Natural killer cell treated with Interleukin-12 subunit alpha and Interleukin-12 subunit beta and Interleukin-15 and Interleukin-18, amount 100 ng/mL, for 72 hours (primary cell): ENCODE results near the gene PTTG1IP2. TPM values are rescaled to one million over a fixed set of nuclear protein-coding genes. Genes with fewer than 3 reads are reported as not detected.

ENCODE experiments used
- ATAC-seq, 2 donors: fragments of 150-1000 bp; cut with Tn5 transposase in 1 of 2; sonication (Bioruptor Pico), chemical (Tn5 transposase) in 1 of 2; 2 replicates each; pipeline ENCODE4 v1.10.0; 2021
- DNase-seq: peaks from one replicate; pipeline ENCODE4 v3.0.0; 2022; ENCODE audit warnings: low spot score
- H3K27ac Mint-ChIP-seq, 2 donors: 1 replicate in 1 of 2; 2 replicates in 1 of 2; pipeline ENCODE4 v1.8.0; 2022; ENCODE audit warnings: mixed read lengths in 2 of 2, mild to moderate bottlenecking in 1 of 2, moderate library complexity in 1 of 2
- H3K27me3 Mint-ChIP-seq, 2 donors: 1 replicate in 1 of 2; 2 replicates in 1 of 2; pipeline ENCODE4 v1.8.0; 2022; ENCODE audit warnings: mixed read lengths in 2 of 2
- H3K36me3 Mint-ChIP-seq: one replicate; pipeline ENCODE4 v1.8.0; 2022; ENCODE audit warnings: mixed read lengths
- H3K4me1 Mint-ChIP-seq, 2 donors: 1 replicate in 1 of 2; 2 replicates in 1 of 2; pipeline ENCODE4 v1.8.0; 2022; ENCODE audit warnings: low read depth in 2 of 2, mixed read lengths in 2 of 2, mild to moderate bottlenecking in 1 of 2
- H3K4me3 Mint-ChIP-seq: one replicate; pipeline ENCODE4 v1.8.0; 2022; ENCODE audit warnings: mixed read lengths
- H3K9me3 Mint-ChIP-seq: 2 replicates; pipeline ENCODE4 v1.8.0; 2022; ENCODE audit warnings: mixed read lengths
- total RNA-seq, 2 donors: library from RNA; stranded (reverse); gene quantifications; one replicate each; pipeline ENCODE4 v1.2.3, GENCODE V29; 2022

The PTTG1IP2 gene
- total RNA-seq, 2 donors from 2014 or later = not detected

GRCh38 chr7:90495241-90495640 is 25.8 kb downstream of the PTTG1IP2 start:
- Mint-ChIP-seq H3K27me3 (peaks cover 0 to under 1% of the 10 kb centered on the region in 2 donors), H3K27ac (no peak overlapping the region), H3K4me1 (no peaks in the 10 kb centered on the region), H3K4me3 (no peak overlapping the region), H3K9me3 (no peaks in the 10 kb centered on the region), H3K36me3 (no peaks in the 10 kb centered on the region)
- ATAC-seq = no peak
- DNase-seq = no peak

- Mint-ChIP-seq H3K27me3 (no peaks in the 10 kb centered on the region), H3K4me1 (no peaks in the 10 kb centered on the region), H3K4me3 (no peak overlapping the region), H3K27ac (no peak overlapping the region), H3K9me3 (no peaks in the 10 kb centered on the region), H3K36me3 (no peaks in the 10 kb centered on the region)
- DNase-seq (no peak), ATAC-seq (no peak)
Observed at GRCh38 chr7:90502539-90502938, 33.1 kb downstream of the PTTG1IP2 start.

- Mint-ChIP-seq H3K9me3 (no peaks in the 10 kb centered on the region), H3K36me3 (no peaks in the 10 kb centered on the region), H3K4me3 (no peak overlapping the region), H3K4me1 (no peaks in the 10 kb centered on the region), H3K27me3 (no peaks in the 10 kb centered on the region), H3K27ac (no peak overlapping the region)
- DNase-seq = no peak
- no peak for ATAC-seq
Observed at GRCh38 chr7:90503367-90503766, 33.9 kb downstream of the PTTG1IP2 start.

DNA sequence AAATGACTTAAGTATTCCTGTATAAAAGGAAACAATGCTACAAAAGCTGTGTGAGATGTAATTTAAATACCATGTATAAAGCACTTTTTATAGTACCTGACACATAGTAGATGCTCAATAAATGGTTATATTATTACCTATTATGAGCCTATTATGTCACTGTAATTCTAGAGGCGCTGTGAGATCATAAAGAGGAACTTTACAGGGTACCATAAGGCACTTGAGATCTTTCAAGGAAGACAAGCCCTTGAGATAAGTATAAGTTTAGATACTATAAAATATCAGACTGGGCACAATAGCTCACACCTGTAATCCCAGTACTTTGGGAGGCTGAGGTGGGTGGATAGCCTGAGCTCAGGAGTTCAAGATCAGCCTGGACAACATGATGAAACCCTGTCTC is 38.3 kb downstream of the PTTG1IP2 start:
- Mint-ChIP-seq H3K4me3 (no peak overlapping the region), H3K4me1 (no peaks in the 10 kb centered on the region), H3K27me3 (no peaks in the 10 kb centered on the region), H3K27ac (no peak overlapping the region), H3K36me3 (no peaks in the 10 kb centered on the region), H3K9me3 (no peaks in the 10 kb centered on the region)
- DNase-seq (no peak), ATAC-seq (no peak)

DNA sequence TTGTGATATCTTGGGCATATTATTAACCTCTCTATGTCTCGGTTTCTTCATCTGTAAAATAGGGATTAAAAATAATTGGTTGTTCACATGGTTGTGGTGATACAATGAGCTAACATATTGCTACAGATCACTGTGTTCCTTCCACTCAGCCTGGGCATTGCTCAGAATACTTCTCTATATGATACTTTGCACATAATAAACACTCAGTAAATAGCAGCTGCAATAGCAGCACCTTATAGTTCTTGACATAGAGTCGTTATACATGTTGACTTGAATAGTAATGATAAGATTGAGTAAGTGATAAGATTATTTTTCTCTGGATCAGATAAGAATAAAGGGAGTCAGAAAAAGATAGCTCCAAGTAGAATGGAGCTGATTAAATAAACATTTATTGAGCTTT is 42.3 kb downstream of the PTTG1IP2 start:
- Mint-ChIP-seq H3K4me1 (no peaks in the 10 kb centered on the region), H3K36me3 (no peaks in the 10 kb centered on the region), H3K9me3 (no peaks in the 10 kb centered on the region), H3K27ac (no peak overlapping the region), H3K4me3 (no peak overlapping the region), H3K27me3 (no peaks in the 10 kb centered on the region)
- DNase-seq = no peak
- no peak for ATAC-seq

- Mint-ChIP-seq H3K27ac (no peak overlapping the region), H3K9me3 (no peaks in the 10 kb centered on the region), H3K36me3 (no peaks in the 10 kb centered on the region), H3K4me3 (no peak overlapping the region), H3K27me3 (no peaks in the 10 kb centered on the region), H3K4me1 (no peaks in the 10 kb centered on the region)
- ATAC-seq (no peak), DNase-seq (no peak)
Observed at GRCh38 chr7:90512821-90513254, 43.4 kb downstream of the PTTG1IP2 start.

DNA sequence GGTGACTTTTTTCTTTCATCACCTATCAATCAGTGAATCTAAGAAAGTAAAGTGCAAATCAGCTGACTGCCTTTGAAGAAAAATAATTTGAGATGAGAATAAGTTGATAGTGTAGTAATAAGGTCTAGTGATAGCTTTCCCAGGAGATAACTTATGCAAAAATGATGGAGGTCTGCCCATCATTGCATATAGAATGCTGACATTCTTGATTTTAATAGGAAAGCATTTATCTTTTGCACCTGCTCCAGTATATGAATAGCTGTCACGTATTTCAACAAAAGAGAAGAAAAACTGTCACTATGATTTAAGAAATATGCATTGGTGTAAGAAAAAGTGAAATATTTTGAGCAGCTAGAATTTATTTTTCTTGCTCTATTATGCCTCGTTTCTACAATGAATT is 46.8 kb downstream of the PTTG1IP2 start:
- Mint-ChIP-seq H3K4me3 (no peak overlapping the region), H3K36me3 (no peaks in the 10 kb centered on the region), H3K27me3 (no peaks in the 10 kb centered on the region), H3K9me3 (no peaks in the 10 kb centered on the region), H3K4me1 (no peaks in the 10 kb centered on the region), H3K27ac (no peak overlapping the region)
- no peak for DNase-seq
- no peak for ATAC-seq

DNA sequence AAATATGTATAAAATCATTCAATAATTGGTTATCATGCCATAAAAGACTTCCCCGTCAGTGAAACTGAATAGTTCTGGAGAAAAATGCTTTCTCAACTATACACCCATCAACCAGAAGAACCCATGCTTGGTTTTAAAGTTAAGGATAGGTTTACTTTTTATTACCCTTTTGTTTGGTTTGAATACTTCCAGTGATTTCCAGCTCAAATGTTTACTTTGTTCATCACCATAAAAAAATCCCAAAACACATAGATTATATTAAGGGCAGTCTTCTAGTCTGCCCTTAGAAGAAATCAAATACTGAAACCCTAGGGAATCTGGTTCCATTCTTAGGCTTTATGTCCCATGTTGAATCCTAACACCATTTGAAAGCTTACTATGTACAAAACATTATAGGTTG is 49.2 kb downstream of the PTTG1IP2 start:
- H3K27me3 Mint-ChIP-seq = no peaks in the 10 kb centered on the region
- DNase-seq = no peak
- H3K27ac Mint-ChIP-seq = no peak overlapping the region
- H3K9me3 Mint-ChIP-seq = no peaks in the 10 kb centered on the region
- no peak overlapping the region for H3K4me3 Mint-ChIP-seq
- H3K36me3 Mint-ChIP-seq = no peaks in the 10 kb centered on the region
- no peaks in the 10 kb centered on the region for H3K4me1 Mint-ChIP-seq
- no peak for ATAC-seq

GRCh38 chr7:90520484-90520883 is 51.0 kb downstream of the PTTG1IP2 start:
- H3K27ac Mint-ChIP-seq = no peak overlapping the region
- no peaks in the 10 kb centered on the region for H3K4me1 Mint-ChIP-seq
- ATAC-seq = no peak

DNA sequence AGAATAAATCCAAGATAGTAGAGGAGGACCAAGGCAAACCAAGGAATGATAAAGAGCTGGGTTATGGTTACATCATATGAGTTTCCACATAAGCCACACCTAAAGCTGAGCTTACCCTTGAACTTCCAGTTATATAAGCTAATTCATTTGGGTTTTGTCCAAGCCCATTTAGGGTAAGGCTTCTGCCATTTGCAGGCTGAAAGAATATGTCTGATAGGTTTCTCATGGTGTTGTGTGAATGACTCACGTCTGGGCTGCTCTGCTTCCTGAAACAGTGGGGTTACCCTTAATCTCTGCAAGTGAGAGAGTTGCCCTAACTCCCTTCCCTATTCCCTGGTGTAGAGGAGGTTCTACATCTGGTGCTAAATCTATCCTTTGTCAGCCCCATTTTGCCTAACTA is 60.8 kb downstream of the PTTG1IP2 start:
- DNase-seq = no peak
- ATAC-seq = no peak
- no peaks in the 10 kb centered on the region for H3K36me3 Mint-ChIP-seq
- no peaks in the 10 kb centered on the region for H3K27me3 Mint-ChIP-seq
- H3K27ac Mint-ChIP-seq = no peak overlapping the region
- no peaks in the 10 kb centered on the region for H3K4me1 Mint-ChIP-seq
- peaks cover 4% of the 10 kb centered on the region for H3K9me3 Mint-ChIP-seq
- no peak overlapping the region for H3K4me3 Mint-ChIP-seq

More at GRCh38 chr7:90520484-90520883, 51.0 kb downstream of the PTTG1IP2 start:
- Mint-ChIP-seq H3K36me3 (no peaks in the 10 kb centered on the region), H3K4me3 (no peak overlapping the region), H3K9me3 (no peaks in the 10 kb centered on the region), H3K27me3 (no peaks in the 10 kb centered on the region)
- no peak for DNase-seq

- Mint-ChIP-seq H3K27ac (no peak overlapping the region), H3K9me3 (no peaks in the 10 kb centered on the region)
- DNase-seq = no peak
Observed at GRCh38 chr7:90532231-90532929, 62.9 kb downstream of the PTTG1IP2 start.

DNA sequence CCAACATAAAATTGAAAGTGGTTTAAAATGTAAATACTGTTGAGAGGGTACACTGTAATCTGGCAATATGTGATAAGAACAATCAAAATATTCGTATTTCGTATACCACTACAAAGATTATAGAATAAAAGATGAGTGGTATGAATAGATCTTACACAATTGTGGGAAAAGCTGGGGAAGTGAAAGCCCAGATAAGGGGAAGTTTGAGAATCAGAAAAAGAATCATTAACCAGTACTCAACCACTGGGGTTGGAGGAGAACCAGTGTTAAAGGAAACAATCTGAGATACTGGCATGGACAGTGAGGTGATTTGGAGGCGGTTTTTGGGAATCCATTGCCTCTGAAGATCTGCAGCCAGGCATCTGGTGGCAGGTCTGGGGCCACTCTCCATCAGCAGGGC is 67.0 kb downstream of the PTTG1IP2 start:
- peaks cover 4% of the 10 kb centered on the region for H3K9me3 Mint-ChIP-seq
- DNase-seq (no peak), ATAC-seq (no peak)
- H3K27ac Mint-ChIP-seq = no peak overlapping the region
- no peaks in the 10 kb centered on the region for H3K36me3 Mint-ChIP-seq
- H3K27me3 Mint-ChIP-seq = peaks cover 0 to 5% of the 10 kb centered on the region in 2 donors
- H3K4me1 Mint-ChIP-seq = no peaks in the 10 kb centered on the region
- H3K4me3 Mint-ChIP-seq = no peak overlapping the region

More at GRCh38 chr7:90532231-90532929, 62.9 kb downstream of the PTTG1IP2 start:
- H3K4me3 Mint-ChIP-seq = no peak overlapping the region
- no peak for ATAC-seq
- no peaks in the 10 kb centered on the region for H3K27me3 Mint-ChIP-seq
- no peaks in the 10 kb centered on the region for H3K4me1 Mint-ChIP-seq
- no peaks in the 10 kb centered on the region for H3K36me3 Mint-ChIP-seq

- Mint-ChIP-seq H3K4me3 (no peak overlapping the region), H3K4me1 (no peaks in the 10 kb centered on the region), H3K9me3 (peaks cover 4% of the 10 kb centered on the region)
Observed at GRCh38 chr7:90538405-90538804, 69.0 kb downstream of the PTTG1IP2 start.

GRCh38 chr7:90540406-90540805 is 71.0 kb downstream of the PTTG1IP2 start:
- Mint-ChIP-seq H3K36me3 (no peaks in the 10 kb centered on the region), H3K4me1 (no peaks in the 10 kb centered on the region), H3K27ac (no peak overlapping the region), H3K27me3 (peaks cover 0 to 5% of the 10 kb centered on the region in 2 donors), H3K9me3 (peaks cover 4% of the 10 kb centered on the region), H3K4me3 (no peak overlapping the region)
- no peak for ATAC-seq
- no peak for DNase-seq

More at GRCh38 chr7:90538405-90538804, 69.0 kb downstream of the PTTG1IP2 start:
- ATAC-seq (no peak), DNase-seq (no peak)
- Mint-ChIP-seq H3K36me3 (no peaks in the 10 kb centered on the region), H3K27ac (no peak overlapping the region), H3K27me3 (peaks cover 0 to 5% of the 10 kb centered on the region in 2 donors)

GRCh38 chr7:90551036-90551435 is 81.6 kb downstream of the PTTG1IP2 start:
- H3K27ac Mint-ChIP-seq = no peak overlapping the region
- no peaks in the 10 kb centered on the region for H3K36me3 Mint-ChIP-seq
- H3K27me3 Mint-ChIP-seq = no peaks in the 10 kb centered on the region
- H3K9me3 Mint-ChIP-seq = peaks cover 4% of the 10 kb centered on the region
- no peaks in the 10 kb centered on the region for H3K4me1 Mint-ChIP-seq
- ATAC-seq (no peak), DNase-seq (no peak)
- H3K4me3 Mint-ChIP-seq = no peak overlapping the region
